Measurements from ENCODE around the gene CTCF.

CTCF gene

GRCh38 chr16:67598527-67598926 is 36.2 kb downstream of the CTCF start:
- Histone ChIP-seq H3K4ac (ENCODE audit: low read depth, low read length) (no peak overlapping the region), H4K8ac (ENCODE audit: low read depth, low read length) (no peak overlapping the region), H3K27me3 (ENCODE audit: insufficient read depth, low read length, poor library complexity) (no peaks in the 10 kb centered on the region), H2BK15ac (replicated peaks; ENCODE audit: low read depth) (no peak overlapping the region), H4K5ac (ENCODE audit: low read length) (no peak overlapping the region), H2BK120ac (ENCODE audit: low read depth, low read length) (no peak overlapping the region), H3K4me3 (ENCODE audit: low read length) (no peak overlapping the region), H3K56ac (ENCODE audit: low read length) (no peak overlapping the region), H3K36me3 (ENCODE audit: control insufficient read depth, insufficient read depth, low read length) (no peaks in the 10 kb centered on the region), H3K79me1 (ENCODE audit: low read length) (peaks cover 24% of the 10 kb centered on the region), H2AK5ac (ENCODE audit: low read length) (no peak overlapping the region), H2BK5ac (ENCODE audit: low read length) (no peak overlapping the region), H3K27ac (ENCODE audit: low read depth, low read length) (no peak overlapping the region), H3K4me2 (ENCODE audit: low read length) (no peak overlapping the region), H3K18ac (ENCODE audit: low read length) (no peak overlapping the region), H3K4me1 (ENCODE audit: control insufficient read depth, low read depth, low read length) (peaks cover 1% of the 10 kb centered on the region), H3K23ac (ENCODE audit: low read length) (no peak overlapping the region), H3K79me2 (ENCODE audit: control insufficient read depth, insufficient read depth, low read length) (peaks cover 49% of the 10 kb centered on the region), H3K9ac (ENCODE audit: low read length) (no peak overlapping the region)
- WGBS (ENCODE audit: extremely low coverage, insufficient coverage, low lambda C conversion rate): no CpG with 5 or more reads among the region's 4 CpGs
- DNase-seq: no peak

DNA sequence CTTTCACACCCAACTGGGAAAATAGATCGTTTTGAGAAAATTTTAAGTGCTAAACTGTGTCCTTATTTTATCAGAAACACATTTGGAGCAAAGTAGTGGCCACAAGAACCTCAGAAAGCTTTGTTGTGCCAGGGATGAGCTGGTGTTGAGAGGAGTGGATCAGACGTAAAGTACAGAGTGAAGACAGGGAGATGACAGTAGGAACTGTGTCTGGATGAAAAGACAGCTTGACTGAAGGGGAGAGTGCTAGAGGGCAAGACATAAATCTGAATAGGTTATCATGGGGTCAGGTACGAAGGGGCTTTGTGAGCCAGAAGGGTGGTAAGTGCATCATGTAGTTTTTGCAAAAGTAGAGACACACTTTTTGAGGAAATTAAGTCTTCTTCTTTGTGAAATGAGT is 43.3 kb downstream of the CTCF start:
- Histone ChIP-seq H2BK5ac (ENCODE audit: low read length) (no peak overlapping the region), H3K56ac (ENCODE audit: low read length) (no peak overlapping the region), H2BK15ac (replicated peaks; ENCODE audit: low read depth) (no peak overlapping the region), H3K18ac (ENCODE audit: low read length) (no peak overlapping the region), H3K79me2 (ENCODE audit: control insufficient read depth, insufficient read depth, low read length) (peaks cover 26% of the 10 kb centered on the region), H2BK120ac (ENCODE audit: low read depth, low read length) (no peak overlapping the region), H4K5ac (ENCODE audit: low read length) (no peak overlapping the region), H3K36me3 (ENCODE audit: control insufficient read depth, insufficient read depth, low read length) (no peaks in the 10 kb centered on the region), H3K4me3 (ENCODE audit: low read length) (no peak overlapping the region), H2AK5ac (ENCODE audit: low read length) (no peak overlapping the region), H3K4me2 (ENCODE audit: low read length) (no peak overlapping the region), H3K4me1 (ENCODE audit: control insufficient read depth, low read depth, low read length) (no peaks in the 10 kb centered on the region), H4K8ac (ENCODE audit: low read depth, low read length) (no peak overlapping the region), H3K4ac (ENCODE audit: low read depth, low read length) (no peak overlapping the region), H3K27ac (ENCODE audit: low read depth, low read length) (no peak overlapping the region), H3K23ac (ENCODE audit: low read length) (no peak overlapping the region), H3K79me1 (ENCODE audit: low read length) (peaks cover 12% of the 10 kb centered on the region), H3K27me3 (ENCODE audit: insufficient read depth, low read length, poor library complexity) (no peaks in the 10 kb centered on the region), H3K9ac (ENCODE audit: low read length) (no peak overlapping the region)
- WGBS (ENCODE audit: extremely low coverage, insufficient coverage, low lambda C conversion rate): no CpG with 5 or more reads among the region's 3 CpGs
- no peak for DNase-seq

DNA sequence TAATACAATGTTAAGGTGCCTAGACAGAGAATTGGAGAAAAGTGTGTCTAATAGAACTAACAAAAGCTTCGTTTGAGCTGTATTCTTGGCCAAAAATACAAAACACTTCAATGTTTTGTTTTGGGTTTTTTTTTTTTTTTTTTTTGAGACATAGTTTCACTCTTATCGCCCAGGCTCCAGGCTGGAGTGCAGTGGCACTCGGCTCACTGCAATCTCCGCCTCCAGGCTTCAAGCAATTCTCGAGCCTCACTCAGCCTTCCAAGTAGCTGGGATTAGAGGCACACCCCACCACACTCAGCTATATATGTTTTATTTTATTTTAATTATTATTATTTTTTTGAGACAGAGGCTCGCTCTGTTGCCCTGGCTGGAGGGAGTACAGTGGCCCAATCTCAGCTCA is 44.3 kb downstream of the CTCF start:
- no peak overlapping the region for H2BK15ac ChIP-seq (replicated peaks; ENCODE audit: low read depth)
- no peak overlapping the region for H4K8ac ChIP-seq (ENCODE audit: low read depth, low read length)
- H2BK5ac ChIP-seq (ENCODE audit: low read length): no peak overlapping the region
- H3K27ac ChIP-seq (ENCODE audit: low read depth, low read length): no peak overlapping the region
- no peak overlapping the region for H3K4me3 ChIP-seq (ENCODE audit: low read length)
- peaks cover 19% of the 10 kb centered on the region for H3K79me2 ChIP-seq (ENCODE audit: control insufficient read depth, insufficient read depth, low read length)
- H2BK120ac ChIP-seq (ENCODE audit: low read depth, low read length): no peak overlapping the region
- H2AK5ac ChIP-seq (ENCODE audit: low read length): no peak overlapping the region
- no peak overlapping the region for H3K9ac ChIP-seq (ENCODE audit: low read length)
- no peak overlapping the region for H3K4ac ChIP-seq (ENCODE audit: low read depth, low read length)
- peaks cover 7% of the 10 kb centered on the region for H3K36me3 ChIP-seq (ENCODE audit: control insufficient read depth, insufficient read depth, low read length)
- H3K27me3 ChIP-seq (ENCODE audit: insufficient read depth, low read length, poor library complexity): no peaks in the 10 kb centered on the region
- H3K4me1 ChIP-seq (ENCODE audit: control insufficient read depth, low read depth, low read length): no peaks in the 10 kb centered on the region
- no peak overlapping the region for H4K5ac ChIP-seq (ENCODE audit: low read length)
- no peak for DNase-seq
- H3K56ac ChIP-seq (ENCODE audit: low read length): no peak overlapping the region
- no peak overlapping the region for H3K18ac ChIP-seq (ENCODE audit: low read length)
- H3K79me1 ChIP-seq (ENCODE audit: low read length): peaks cover 14% of the 10 kb centered on the region
- no peak overlapping the region for H3K23ac ChIP-seq (ENCODE audit: low read length)
- no CpG with 5 or more reads among the region's 6 CpGs for WGBS (ENCODE audit: extremely low coverage, insufficient coverage, low lambda C conversion rate)
- no peak overlapping the region for H3K4me2 ChIP-seq (ENCODE audit: low read length)

DNA sequence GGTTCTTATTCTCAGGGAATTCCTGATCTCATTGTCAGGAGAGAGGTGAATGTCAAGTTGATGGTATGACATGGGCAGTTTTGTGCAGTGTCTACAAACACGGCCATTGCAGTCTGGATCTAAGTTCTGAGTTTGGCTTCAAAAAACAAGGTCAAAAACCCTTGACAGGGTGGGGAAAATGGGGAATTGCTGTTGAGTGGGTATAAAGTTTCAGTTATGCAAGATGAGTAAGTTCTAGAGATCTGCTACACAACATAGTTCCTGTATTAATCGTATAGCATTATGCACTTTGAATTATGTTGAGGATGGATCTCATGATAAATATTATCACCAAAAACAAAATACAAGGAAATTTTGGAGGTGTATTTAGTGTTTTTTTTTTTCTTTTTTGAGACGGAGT is 46.0 kb downstream of the CTCF start:
- H4K8ac ChIP-seq (ENCODE audit: low read depth, low read length): no peak overlapping the region
- no peak overlapping the region for H2AK5ac ChIP-seq (ENCODE audit: low read length)
- peaks cover 17% of the 10 kb centered on the region for H3K79me2 ChIP-seq (ENCODE audit: control insufficient read depth, insufficient read depth, low read length)
- H2BK120ac ChIP-seq (ENCODE audit: low read depth, low read length): no peak overlapping the region
- H3K9ac ChIP-seq (ENCODE audit: low read length): no peak overlapping the region
- no peak for DNase-seq
- no peak overlapping the region for H2BK5ac ChIP-seq (ENCODE audit: low read length)
- H3K4me1 ChIP-seq (ENCODE audit: control insufficient read depth, low read depth, low read length): no peaks in the 10 kb centered on the region
- no peak overlapping the region for H3K56ac ChIP-seq (ENCODE audit: low read length)
- no peak overlapping the region for H3K27ac ChIP-seq (ENCODE audit: low read depth, low read length)
- no peak overlapping the region for H3K4ac ChIP-seq (ENCODE audit: low read depth, low read length)
- H3K36me3 ChIP-seq (ENCODE audit: control insufficient read depth, insufficient read depth, low read length): peaks cover 9% of the 10 kb centered on the region
- H3K23ac ChIP-seq (ENCODE audit: low read length): no peak overlapping the region
- H3K27me3 ChIP-seq (ENCODE audit: insufficient read depth, low read length, poor library complexity): no peaks in the 10 kb centered on the region
- H3K4me3 ChIP-seq (ENCODE audit: low read length): no peak overlapping the region
- H3K4me2 ChIP-seq (ENCODE audit: low read length): no peak overlapping the region
- WGBS (ENCODE audit: extremely low coverage, insufficient coverage, low lambda C conversion rate): no CpG with 5 or more reads among the region's 3 CpGs
- no peak overlapping the region for H4K5ac ChIP-seq (ENCODE audit: low read length)
- H3K79me1 ChIP-seq (ENCODE audit: low read length): peaks cover 12% of the 10 kb centered on the region
- H2BK15ac ChIP-seq (replicated peaks; ENCODE audit: low read depth): no peak overlapping the region
- no peak overlapping the region for H3K18ac ChIP-seq (ENCODE audit: low read length)

DNA sequence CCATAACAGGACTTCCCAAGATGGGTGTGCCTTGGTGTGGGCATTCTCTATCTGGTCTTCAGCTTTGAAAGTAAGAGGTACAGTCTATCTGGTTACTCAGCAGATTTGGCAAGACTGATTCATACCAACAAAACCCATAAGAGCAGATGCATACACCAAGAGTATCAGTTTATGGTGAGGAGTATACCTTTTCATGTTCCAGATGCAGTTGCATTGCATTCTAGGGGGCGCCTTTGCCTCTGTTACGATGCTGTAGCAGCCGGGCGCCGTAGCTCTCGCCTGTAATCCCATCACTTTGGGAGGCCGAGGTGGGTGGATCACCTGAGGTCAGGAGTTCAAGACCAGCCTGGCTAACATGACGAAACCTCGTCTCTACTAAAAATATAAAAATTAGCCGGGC is 51.5 kb downstream of the CTCF start:
- peaks cover 2% of the 10 kb centered on the region for H3K79me2 ChIP-seq (ENCODE audit: control insufficient read depth, insufficient read depth, low read length)
- H3K4me3 ChIP-seq (ENCODE audit: low read length): no peak overlapping the region
- no peak overlapping the region for H3K27ac ChIP-seq (ENCODE audit: low read depth, low read length)
- no peak overlapping the region for H2AK5ac ChIP-seq (ENCODE audit: low read length)
- H4K5ac ChIP-seq (ENCODE audit: low read length): no peak overlapping the region
- no peak overlapping the region for H3K4me2 ChIP-seq (ENCODE audit: low read length)
- H3K56ac ChIP-seq (ENCODE audit: low read length): no peak overlapping the region
- H3K23ac ChIP-seq (ENCODE audit: low read length): no peak overlapping the region
- DNase-seq: peak; percentile 65
- H2BK5ac ChIP-seq (ENCODE audit: low read length): no peak overlapping the region
- no peak overlapping the region for H3K4ac ChIP-seq (ENCODE audit: low read depth, low read length)
- H3K4me1 ChIP-seq (ENCODE audit: control insufficient read depth, low read depth, low read length): no peaks in the 10 kb centered on the region
- peaks cover 6% of the 10 kb centered on the region for H3K79me1 ChIP-seq (ENCODE audit: low read length)
- H3K27me3 ChIP-seq (ENCODE audit: insufficient read depth, low read length, poor library complexity): no peaks in the 10 kb centered on the region
- no peak overlapping the region for H4K8ac ChIP-seq (ENCODE audit: low read depth, low read length)
- no peak overlapping the region for H3K9ac ChIP-seq (ENCODE audit: low read length)
- H2BK15ac ChIP-seq (replicated peaks; ENCODE audit: low read depth): no peak overlapping the region
- peaks cover 13% of the 10 kb centered on the region for H3K36me3 ChIP-seq (ENCODE audit: control insufficient read depth, insufficient read depth, low read length)
- H2BK120ac ChIP-seq (ENCODE audit: low read depth, low read length): no peak overlapping the region
- WGBS (ENCODE audit: extremely low coverage, insufficient coverage, low lambda C conversion rate): no CpG with 5 or more reads among the region's 10 CpGs
- H3K18ac ChIP-seq (ENCODE audit: low read length): no peak overlapping the region

DNA sequence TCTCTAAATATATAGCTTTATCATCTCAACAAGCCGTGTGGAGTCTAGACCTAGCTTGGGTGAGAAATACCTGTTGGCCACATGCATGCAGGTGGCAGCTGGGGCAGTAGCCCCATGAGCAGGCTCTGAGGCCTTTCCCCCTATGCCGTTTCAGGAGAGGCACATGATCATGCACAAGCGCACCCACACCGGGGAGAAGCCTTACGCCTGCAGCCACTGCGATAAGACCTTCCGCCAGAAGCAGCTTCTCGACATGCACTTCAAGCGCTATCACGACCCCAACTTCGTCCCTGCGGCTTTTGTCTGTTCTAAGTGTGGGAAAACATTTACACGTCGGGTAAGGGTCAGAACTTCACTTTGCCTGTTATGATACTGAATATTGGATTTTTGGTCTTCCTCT is 65.9 kb downstream of the CTCF start:
- H3K27ac ChIP-seq (ENCODE audit: low read depth, low read length): no peak overlapping the region
- no peaks in the 10 kb centered on the region for H3K27me3 ChIP-seq (ENCODE audit: insufficient read depth, low read length, poor library complexity)
- WGBS (ENCODE audit: extremely low coverage, insufficient coverage, low lambda C conversion rate): no CpG with 5 or more reads among the region's 14 CpGs
- H3K79me2 ChIP-seq (ENCODE audit: control insufficient read depth, insufficient read depth, low read length): no peaks in the 10 kb centered on the region
- no peak overlapping the region for H3K56ac ChIP-seq (ENCODE audit: low read length)
- H2AK5ac ChIP-seq (ENCODE audit: low read length): no peak overlapping the region
- H3K79me1 ChIP-seq (ENCODE audit: low read length): no peaks in the 10 kb centered on the region
- no peaks in the 10 kb centered on the region for H3K4me1 ChIP-seq (ENCODE audit: control insufficient read depth, low read depth, low read length)
- no peak overlapping the region for H3K23ac ChIP-seq (ENCODE audit: low read length)
- no peak for DNase-seq
- H2BK120ac ChIP-seq (ENCODE audit: low read depth, low read length): no peak overlapping the region
- H2BK5ac ChIP-seq (ENCODE audit: low read length): no peak overlapping the region
- H3K18ac ChIP-seq (ENCODE audit: low read length): no peak overlapping the region
- H2BK15ac ChIP-seq (replicated peaks; ENCODE audit: low read depth): no peak overlapping the region
- no peak overlapping the region for H3K4me2 ChIP-seq (ENCODE audit: low read length)
- peaks cover 13% of the 10 kb centered on the region for H3K36me3 ChIP-seq (ENCODE audit: control insufficient read depth, insufficient read depth, low read length)
- H4K5ac ChIP-seq (ENCODE audit: low read length): no peak overlapping the region
- no peak overlapping the region for H3K4ac ChIP-seq (ENCODE audit: low read depth, low read length)
- no peak overlapping the region for H3K4me3 ChIP-seq (ENCODE audit: low read length)
- H3K9ac ChIP-seq (ENCODE audit: low read length): no peak overlapping the region
- no peak overlapping the region for H4K8ac ChIP-seq (ENCODE audit: low read depth, low read length)

Data from mesendoderm (in vitro differentiated cells).